SU-DHL-6 (cell line): ENCODE results near the gene EIF4B.

ENCODE experiments used
- CTCF ChIP-seq: fragments of 200-600 bp; sonication (generic); IDR thresholded peaks from one replicate; pipeline ENCODE4 v1.5.1; 2017; ENCODE audit warnings: antibody characterized with exemption, mild to moderate bottlenecking, low read length, moderate library complexity; ENCODE audit not compliant: insufficient read depth, poor library complexity, severe bottlenecking
- EZH2phosphoT487 ChIP-seq: fragments of 200-600 bp; sonication (generic), shearing (Covaris generic); conservative IDR thresholded peaks from 2 replicates; pipeline ENCODE4 v1.6.1; 2018; ENCODE audit warnings: mild to moderate bottlenecking, antibody characterized with exemption, low read length, moderate library complexity, mixed read lengths

DNA sequence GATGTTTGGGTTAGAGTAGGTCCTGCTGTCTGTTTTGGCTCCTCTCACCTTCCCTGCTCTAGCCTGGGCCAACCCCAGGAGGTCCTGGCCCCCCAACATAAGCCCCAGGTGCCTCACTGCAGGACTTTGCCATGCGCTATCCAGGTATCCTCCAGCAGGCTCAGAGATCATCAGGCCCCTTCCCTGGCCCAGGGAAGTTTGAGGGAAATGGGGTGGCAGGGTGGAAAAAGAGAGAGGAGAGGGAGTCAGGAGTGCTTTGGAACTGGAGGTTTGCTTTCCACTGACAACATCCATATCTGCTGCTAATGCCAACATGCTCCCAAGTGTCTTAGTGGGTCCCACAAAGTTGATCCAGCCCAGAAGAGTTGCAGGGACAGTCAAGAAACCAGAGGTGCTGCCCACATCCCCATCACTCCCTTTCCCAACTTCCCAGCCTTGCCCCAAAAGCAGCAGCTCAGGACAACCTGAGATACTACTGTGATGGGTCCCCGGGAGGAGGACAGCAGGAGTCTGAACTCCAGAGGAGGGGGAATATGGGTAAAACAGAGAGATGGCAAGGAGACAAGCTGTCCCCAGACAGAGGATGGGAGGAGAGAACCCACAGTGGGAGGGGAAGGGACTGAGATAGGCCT is 44.3 kb downstream of the EIF4B start:
- no peak for TF ChIP-seq CTCF
- TF ChIP-seq EZH2phosphoT487: no peak
